Endothelial cell of umbilical vein (primary cell): ENCODE data around the gene SPAG4. TPM values are rescaled to one million over a fixed set of nuclear protein-coding genes. Genes with fewer than 3 reads are reported as not detected.

ENCODE experiments used
- BruUV-seq: library from RNA; stranded (reverse); fragments of 400-500 nt; replicated peaks from 2 replicates; lab custom pipeline; 2021; lab: Mats Ljungman, UMichigan
- CTCF ChIA-PET: fragments of 300-600, 350-600 bp; sonication (Branson Sonifier 250); formaldehyde crosslinking; loops from one replicate; lab custom pipeline; 2021; ENCODE audit warnings: antibody characterized with exemption, inconsistent platforms; lab: Charles Lee
- POLR2A ChIA-PET: fragments of 300-600, 350-600 bp; sonication (Branson Sonifier 250); formaldehyde crosslinking; loops from one replicate; lab custom pipeline; 2021; ENCODE audit warnings: antibody characterized with exemption, inconsistent platforms; lab: Charles Lee
- DNase-seq: peaks from one replicate; pipeline ENCODE4 v3.0.0-alpha.2; 2011; ENCODE audit warnings: low read depth, low spot score
- FAIRE-seq: peaks from 2 replicates; lab custom pipeline; 2011; peaks lifted over from hg19 to GRCh38; lab: Jason Lieb, UNC
- H2AFZ ChIP-seq: 2 replicates; pipeline ENCODE4 v1.6.0; 2012; ENCODE audit warnings: low read depth, low read length, control low read depth, inconsistent platforms
- H3K27ac ChIP-seq: 2 replicates; pipeline ENCODE4 v1.5.1; 2011; ENCODE audit warnings: low read depth, mild to moderate bottlenecking, control low read depth, low read length, moderate library complexity; ENCODE audit not compliant: insufficient read depth
- H3K27me3 ChIP-seq, 2 experiments: 2 replicates each; pipeline versions ENCODE4 v1.6.0 to v1.6.1; 2011; ENCODE audit warnings: low read length in 2 of 2, mixed read lengths in 1 of 2; ENCODE audit not compliant: control insufficient read depth in 2 of 2, insufficient read depth in 2 of 2
- H3K36me3 ChIP-seq, 2 experiments: 2 replicates in 1 of 2; 3 replicates in 1 of 2; pipeline ENCODE4 v1.5.1; 2011; ENCODE audit warnings: low read length in 2 of 2, mild to moderate bottlenecking in 1 of 2, moderate library complexity in 1 of 2; ENCODE audit not compliant: control insufficient read depth in 2 of 2, insufficient read depth in 2 of 2; ENCODE audit errors: extremely low read depth in 1 of 2
- H3K4me1 ChIP-seq: 3 replicates; pipeline ENCODE4 v1.5.1; 2011; ENCODE audit warnings: mild to moderate bottlenecking, low read length; ENCODE audit not compliant: control insufficient read depth, insufficient read depth; ENCODE audit errors: extremely low read depth
- H3K4me2 ChIP-seq: 2 replicates; pipeline ENCODE4 v1.6.1; 2011; ENCODE audit warnings: low read length, control low read depth, mixed read lengths; ENCODE audit not compliant: insufficient read depth
- H3K4me3 ChIP-seq, 3 experiments: fragments of 200-600 bp in 1 of 3; sonication (generic), shearing (Covaris generic) in 1 of 3; replicated peaks in 1 of 3; 2 replicates each; pipeline ENCODE4 v1.5.1; 2011 to 2016; ENCODE audit warnings: control low read depth in 3 of 3, low read length in 3 of 3, mild to moderate bottlenecking in 2 of 3, inconsistent platforms in 1 of 3, low read depth in 1 of 3, moderate library complexity in 1 of 3; ENCODE audit not compliant: insufficient read depth in 1 of 3
- H3K79me2 ChIP-seq: 2 replicates; pipeline ENCODE4 v1.6.0; 2012; ENCODE audit warnings: low read length, inconsistent platforms; ENCODE audit not compliant: control insufficient read depth, insufficient read depth
- H3K9ac ChIP-seq: replicated peaks from 2 replicates; pipeline ENCODE3; 2011; ENCODE audit warnings: low read length, control low read depth; ENCODE audit not compliant: insufficient read depth; ENCODE audit errors: extremely low read depth
- H3K9me1 ChIP-seq: replicated peaks from 3 replicates; pipeline ENCODE4 v1.6.0; 2011; ENCODE audit warnings: mild to moderate bottlenecking, low read length; ENCODE audit not compliant: control insufficient read depth, insufficient read depth; ENCODE audit errors: extremely low read depth
- H3K9me3 ChIP-seq: replicated peaks from 2 replicates; pipeline ENCODE4 v1.5.1; 2012; ENCODE audit warnings: low read length, inconsistent platforms; ENCODE audit not compliant: control insufficient read depth, insufficient read depth
- H4K20me1 ChIP-seq: replicated peaks from 2 replicates; pipeline ENCODE3; 2011; ENCODE audit warnings: mild to moderate bottlenecking, low read length; ENCODE audit not compliant: control insufficient read depth, insufficient read depth; ENCODE audit errors: extremely low read depth
- EZH2 ChIP-seq: IDR thresholded peaks from 2 replicates; pipeline ENCODE4 v1.6.1; 2012; ENCODE audit warnings: borderline replicate concordance, low read depth, mild to moderate bottlenecking, moderate library complexity, low read length, inconsistent platforms; ENCODE audit not compliant: severe bottlenecking
- FOS ChIP-seq: IDR thresholded peaks from 2 replicates; pipeline ENCODE4 v1.6.1; 2011; ENCODE audit warnings: mild to moderate bottlenecking, low read length, moderate library complexity, borderline replicate concordance; ENCODE audit not compliant: insufficient read depth
- GATA2 ChIP-seq: IDR thresholded peaks from 2 replicates; pipeline ENCODE4 v1.7.0; 2011; ENCODE audit warnings: low read depth, mild to moderate bottlenecking, moderate library complexity, mixed read lengths, low read length; ENCODE audit not compliant: insufficient read length, insufficient read depth
- JUN ChIP-seq: IDR thresholded peaks from 2 replicates; pipeline ENCODE4 v1.6.1; 2011; ENCODE audit warnings: borderline replicate concordance, low read depth; ENCODE audit not compliant: insufficient read length, insufficient read depth
- MAX ChIP-seq: IDR thresholded peaks from 2 replicates; pipeline ENCODE4 v1.6.1; 2011; ENCODE audit not compliant: insufficient read depth, insufficient read length
- MYC ChIP-seq: IDR thresholded peaks from one replicate; pipeline ENCODE4 v1.6.1; 2011; ENCODE audit warnings: mild to moderate bottlenecking, low read depth, low read length
- POLR2A ChIP-seq: IDR thresholded peaks from 2 replicates; pipeline ENCODE4 v1.6.1; 2012; ENCODE audit warnings: low read depth, mild to moderate bottlenecking, control low read depth, low read length
- POLR2AphosphoS5 ChIP-seq: IDR thresholded peaks from 2 replicates; pipeline ENCODE4 v1.6.1; 2012; ENCODE audit warnings: low read depth, mild to moderate bottlenecking, control low read depth, low read length, moderate library complexity; ENCODE audit not compliant: insufficient read depth
- dilution Hi-C: fragments of 300-500 bp; cut with MboI; formaldehyde crosslinking; loops from one replicate; pipeline ENCODE4 v1.15.0; 2019; ENCODE audit warnings: low sequenced_read_pairs; ENCODE audit not compliant: extremely low pct_ligation_motif_present
- intact Hi-C: fragments of 100-400 bp; cut with micrococcal nuclease; formaldehyde crosslinking; loops from one replicate; pipeline ENCODE4 v1.10.0; 2022
- polyA plus RNA-seq, 4 experiments: library from polyadenylated mRNA; depleted of rRNA in 3 of 4; stranded (reverse) in 3 of 4; unstranded in 1 of 4; fragments of >200 nt; gene quantifications; 2 replicates each; pipeline versions ENCODE4 v1.2.1 to v1.2.3, GENCODE V29; 2011 to 2012; ENCODE audit warnings: missing spikeins in 1 of 4
- total RNA-seq: library from RNA; stranded (reverse); gene quantifications from 2 replicates; pipeline ENCODE4 v1.2.3, GENCODE V29; 2021
- TF ChIP-seq, protein P1 (sequence below), 2 donors: IDR thresholded peaks; 1 replicate in 1 of 2; 2 replicates in 1 of 2; pipeline ENCODE4 v1.5.1; 2011; ENCODE audit warnings: low read length in 2 of 2, mild to moderate bottlenecking in 2 of 2, moderate library complexity in 2 of 2, control low read depth in 1 of 2, inconsistent platforms in 1 of 2, low read depth in 1 of 2; ENCODE audit not compliant: insufficient read depth in 1 of 2; ENCODE audit errors: extremely low read depth in 1 of 2

SPAG4 gene
- total and polyA plus RNA-seq, 2 donors (not counting 3 experiments of a cell fraction or from before 2014, with no cell fraction given): 3.7 to 9.5 TPM

DNA sequence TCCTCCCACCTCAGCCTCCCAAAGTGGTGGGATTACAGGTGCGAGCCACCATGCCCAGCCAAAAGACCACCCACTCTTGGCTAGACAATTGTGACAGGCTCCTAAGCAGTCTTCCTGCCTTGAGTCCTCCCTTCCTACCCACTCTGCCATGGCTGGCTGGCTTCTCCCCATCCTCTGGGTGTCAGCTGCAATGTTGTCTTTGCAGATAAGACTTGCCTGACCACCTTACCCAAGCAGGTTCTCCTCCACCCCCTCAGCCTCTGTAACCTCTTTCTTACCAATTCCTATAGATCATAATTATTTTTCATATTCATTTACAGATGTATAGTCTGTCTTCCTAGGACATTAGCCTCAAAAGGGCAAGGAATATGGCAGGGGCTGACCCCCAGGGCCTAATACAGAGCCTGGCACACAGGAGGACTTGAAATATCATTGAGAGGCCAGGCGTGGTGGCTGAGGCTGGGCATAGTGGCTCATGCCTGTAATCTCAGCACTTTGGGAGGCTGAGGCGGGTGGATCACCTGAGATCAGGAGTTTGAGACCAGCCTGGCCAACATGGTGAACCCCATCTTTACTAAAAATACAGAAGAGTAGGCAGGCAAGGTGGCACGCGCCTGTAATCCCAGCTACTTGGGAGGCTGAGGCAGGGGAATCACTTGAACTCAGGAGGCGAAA, 28.7 kb upstream of the SPAG4 start:
- Histone ChIP-seq H3K4me1 (no peaks in the 10 kb centered on the region), H3K27me3 (no peaks in the 10 kb centered on the region), H3K4me3 (no peak overlapping the region), H2AFZ (no peak overlapping the region), H3K4me2 (no peak overlapping the region), H3K27ac (no peak overlapping the region), H3K9me3 (no peaks in the 10 kb centered on the region), H3K9me1 (no peaks in the 10 kb centered on the region), H3K79me2 (no peaks in the 10 kb centered on the region), H4K20me1 (no peaks in the 10 kb centered on the region), H3K9ac (no peak overlapping the region), H3K36me3 (no peaks in the 10 kb centered on the region)
- POLR2A ChIA-PET: no interaction called here
- BruUV-seq: no TSS peak
- no peak for DNase-seq
- no peak for FAIRE-seq
- dilution Hi-C loops (no loop called here), intact Hi-C loops (no loop called here)
- CTCF ChIA-PET: no interaction called here
- TF ChIP-seq GATA2: no peak
- no peak for TF ChIP-seq POLR2A
- no peak for TF ChIP-seq MAX
- TF ChIP-seq MYC: no peak
- TF ChIP-seq, protein P1, sequence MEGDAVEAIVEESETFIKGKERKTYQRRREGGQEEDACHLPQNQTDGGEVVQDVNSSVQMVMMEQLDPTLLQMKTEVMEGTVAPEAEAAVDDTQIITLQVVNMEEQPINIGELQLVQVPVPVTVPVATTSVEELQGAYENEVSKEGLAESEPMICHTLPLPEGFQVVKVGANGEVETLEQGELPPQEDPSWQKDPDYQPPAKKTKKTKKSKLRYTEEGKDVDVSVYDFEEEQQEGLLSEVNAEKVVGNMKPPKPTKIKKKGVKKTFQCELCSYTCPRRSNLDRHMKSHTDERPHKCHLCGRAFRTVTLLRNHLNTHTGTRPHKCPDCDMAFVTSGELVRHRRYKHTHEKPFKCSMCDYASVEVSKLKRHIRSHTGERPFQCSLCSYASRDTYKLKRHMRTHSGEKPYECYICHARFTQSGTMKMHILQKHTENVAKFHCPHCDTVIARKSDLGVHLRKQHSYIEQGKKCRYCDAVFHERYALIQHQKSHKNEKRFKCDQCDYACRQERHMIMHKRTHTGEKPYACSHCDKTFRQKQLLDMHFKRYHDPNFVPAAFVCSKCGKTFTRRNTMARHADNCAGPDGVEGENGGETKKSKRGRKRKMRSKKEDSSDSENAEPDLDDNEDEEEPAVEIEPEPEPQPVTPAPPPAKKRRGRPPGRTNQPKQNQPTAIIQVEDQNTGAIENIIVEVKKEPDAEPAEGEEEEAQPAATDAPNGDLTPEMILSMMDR (IDR thresholded peaks at IDR 0.05; ENCODE audit: extremely low read depth in 1 of 2, insufficient read depth in 1 of 2, low read depth in 1 of 2, low read length in 2 of 2): no peak
- no peak for TF ChIP-seq EZH2
- no peak for TF ChIP-seq POLR2AphosphoS5
- no peak for TF ChIP-seq JUN
- TF ChIP-seq FOS: no peak
